ENCODE results near the gene NIM1K. TPM values are rescaled to one million over a fixed set of nuclear protein-coding genes. Genes with fewer than 3 reads are reported as not detected.
A peak's percentile ranks its signal among the peaks of the same experiment; 100 is the strongest.
"Not testable (repeated sequence)": the region's sequence is repeated elsewhere in the genome, so short reads cannot be mapped to it uniquely, and the experiment has no call there.

The NIM1K gene
- total RNA-seq, 1 donor from 2014 or later = 4.8 TPM

DNA sequence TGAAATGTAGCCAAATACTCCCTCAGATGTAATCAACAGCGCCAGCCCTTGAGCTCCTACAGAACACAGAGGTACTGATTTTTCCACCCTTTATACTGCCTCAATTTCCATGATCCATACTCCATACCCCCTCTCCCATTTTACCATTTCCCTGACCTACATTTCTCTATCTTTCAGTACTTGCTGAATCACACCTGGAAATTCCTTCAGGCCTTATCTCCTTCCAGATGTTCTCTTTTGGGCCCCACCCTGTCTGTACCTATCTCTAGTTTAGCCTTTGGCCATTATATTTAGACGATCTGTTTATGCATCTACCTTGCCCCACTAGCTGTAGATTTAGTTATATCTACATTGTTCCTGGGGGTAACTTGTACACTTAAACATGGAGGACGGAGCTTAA lies 5.5 kb downstream of the NIM1K start:
- TF ChIP-seq, protein P1, sequence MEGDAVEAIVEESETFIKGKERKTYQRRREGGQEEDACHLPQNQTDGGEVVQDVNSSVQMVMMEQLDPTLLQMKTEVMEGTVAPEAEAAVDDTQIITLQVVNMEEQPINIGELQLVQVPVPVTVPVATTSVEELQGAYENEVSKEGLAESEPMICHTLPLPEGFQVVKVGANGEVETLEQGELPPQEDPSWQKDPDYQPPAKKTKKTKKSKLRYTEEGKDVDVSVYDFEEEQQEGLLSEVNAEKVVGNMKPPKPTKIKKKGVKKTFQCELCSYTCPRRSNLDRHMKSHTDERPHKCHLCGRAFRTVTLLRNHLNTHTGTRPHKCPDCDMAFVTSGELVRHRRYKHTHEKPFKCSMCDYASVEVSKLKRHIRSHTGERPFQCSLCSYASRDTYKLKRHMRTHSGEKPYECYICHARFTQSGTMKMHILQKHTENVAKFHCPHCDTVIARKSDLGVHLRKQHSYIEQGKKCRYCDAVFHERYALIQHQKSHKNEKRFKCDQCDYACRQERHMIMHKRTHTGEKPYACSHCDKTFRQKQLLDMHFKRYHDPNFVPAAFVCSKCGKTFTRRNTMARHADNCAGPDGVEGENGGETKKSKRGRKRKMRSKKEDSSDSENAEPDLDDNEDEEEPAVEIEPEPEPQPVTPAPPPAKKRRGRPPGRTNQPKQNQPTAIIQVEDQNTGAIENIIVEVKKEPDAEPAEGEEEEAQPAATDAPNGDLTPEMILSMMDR (IDR thresholded peaks at IDR 0.05) = no peak
- Histone ChIP-seq H3K36me3 (no peaks in the 10 kb centered on the region), H3K4me1 (peaks cover 11% of the 10 kb centered on the region), H3K27me3 (ENCODE audit: low read depth) (peaks cover 4% of the 10 kb centered on the region), H3K4me3 (no peak overlapping the region), H3K27ac (no peak overlapping the region), H3K9me3 (no peaks in the 10 kb centered on the region)
- no peak for ATAC-seq
- intact Hi-C loops (cut with DNase I) = no loop called here
- DNase-seq = no peak

DNA sequence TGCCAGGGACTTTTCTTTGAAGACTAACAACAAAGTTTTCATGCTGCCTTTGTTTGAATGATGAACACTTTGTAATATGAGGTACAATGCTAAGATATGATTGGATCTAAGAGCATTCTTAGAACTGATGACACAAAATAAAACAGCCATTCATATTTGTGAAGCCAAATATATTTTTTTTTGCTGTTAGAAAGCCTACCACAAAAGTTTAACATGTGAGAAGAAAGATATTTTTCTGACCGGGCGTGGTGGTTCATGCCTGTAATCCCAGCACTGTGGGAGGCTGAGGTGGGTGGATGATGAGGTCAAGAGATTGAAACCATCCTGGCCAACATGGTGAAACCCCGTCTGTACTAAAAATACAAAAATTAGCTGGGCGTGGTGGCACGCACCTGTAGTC lies 9.4 kb downstream of the NIM1K start:
- H3K36me3 ChIP-seq; H3K27ac ChIP-seq; ATAC-seq; H3K9me3 ChIP-seq; H3K27me3 ChIP-seq (ENCODE audit: low read depth); DNase-seq; H3K4me3 ChIP-seq; intact Hi-C loops (cut with DNase I); H3K4me1 ChIP-seq: not testable (repeated sequence)

DNA sequence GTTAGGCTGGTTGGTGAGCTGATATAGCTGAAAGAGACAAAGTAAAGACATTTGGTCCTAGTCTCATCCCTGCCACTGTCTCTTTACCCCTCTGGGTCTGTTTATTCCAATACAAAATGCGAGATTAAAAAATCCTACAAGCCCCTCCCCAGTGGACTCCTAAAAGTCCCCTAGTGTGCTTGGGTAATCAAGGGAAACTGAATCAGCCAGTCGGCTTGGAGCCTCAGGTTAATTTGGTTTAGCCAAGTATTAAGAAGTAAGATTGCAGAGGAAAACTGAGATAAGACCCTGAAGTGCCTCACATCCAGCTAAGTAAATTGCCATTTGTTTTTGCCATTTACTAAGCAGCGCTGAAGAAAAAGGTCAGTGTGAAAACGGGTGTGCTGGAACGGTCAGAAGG lies 10.4 kb downstream of the NIM1K start:
- DNase-seq (no peak), ATAC-seq (peak in 1 of 2 donors; percentile 62)
- Histone ChIP-seq H3K4me3 (no peak overlapping the region), H3K27ac (no peak overlapping the region), H3K4me1 (no peaks in the 10 kb centered on the region), H3K27me3 (ENCODE audit: low read depth) (no peaks in the 10 kb centered on the region), H3K9me3 (no peaks in the 10 kb centered on the region), H3K36me3 (no peaks in the 10 kb centered on the region)
- intact Hi-C loops (cut with DNase I) = no loop called here
- TF ChIP-seq, protein P1 (IDR thresholded peaks at IDR 0.05) = no peak

DNA sequence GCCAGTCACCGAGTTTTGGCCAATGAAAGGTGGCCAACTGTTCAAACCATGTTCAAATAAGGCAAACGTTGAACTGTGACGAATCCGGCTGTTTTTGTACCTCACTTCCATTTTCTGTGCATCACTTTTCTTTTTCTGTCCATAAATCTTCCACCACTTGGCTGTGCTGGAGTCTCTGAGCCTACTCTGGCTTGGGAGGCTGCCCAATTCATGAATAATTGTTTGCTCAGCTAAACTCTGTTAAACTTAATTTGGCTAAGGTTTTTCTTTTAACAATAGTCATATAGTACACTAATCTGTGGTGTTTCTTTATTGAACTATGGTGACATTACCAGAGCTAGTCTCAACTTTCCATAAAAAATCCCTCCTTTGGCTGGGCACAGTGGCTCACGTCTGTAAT lies 11.3 kb downstream of the NIM1K start:
- Histone ChIP-seq H3K9me3 (no peaks in the 10 kb centered on the region), H3K27me3 (ENCODE audit: low read depth) (no peaks in the 10 kb centered on the region), H3K27ac (no peak overlapping the region), H3K36me3 (no peaks in the 10 kb centered on the region), H3K4me3 (no peak overlapping the region), H3K4me1 (no peaks in the 10 kb centered on the region)
- intact Hi-C loops (cut with DNase I) = no loop called here
- DNase-seq = no peak
- ATAC-seq = peak in 1 of 2 donors; percentile 36
- TF ChIP-seq, protein P1 (IDR thresholded peaks at IDR 0.05) = no peak

DNA sequence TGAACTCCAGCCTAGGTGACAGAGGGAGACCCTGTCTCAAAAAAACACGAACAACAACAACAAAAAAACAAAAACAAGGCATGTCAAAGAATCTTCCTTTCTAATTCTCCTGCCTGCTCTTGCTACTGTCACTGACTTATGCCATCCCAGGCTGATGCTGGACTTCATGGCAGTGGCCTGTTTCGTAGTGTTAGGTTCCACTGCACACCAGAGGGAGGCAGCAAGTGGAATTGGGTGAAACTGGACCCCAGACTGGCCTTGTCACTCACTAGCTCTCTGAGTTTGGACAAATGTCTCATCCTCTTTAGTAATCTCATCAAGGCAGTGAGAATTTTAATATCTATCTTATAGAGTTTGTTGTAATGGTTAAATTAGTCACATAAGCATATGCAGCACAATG lies 12.9 kb downstream of the NIM1K start:
- intact Hi-C loops (cut with DNase I) = no loop called here
- ATAC-seq = no peak
- Histone ChIP-seq H3K9me3 (no peaks in the 10 kb centered on the region), H3K36me3 (no peaks in the 10 kb centered on the region), H3K27me3 (ENCODE audit: low read depth) (no peaks in the 10 kb centered on the region), H3K27ac (no peak overlapping the region), H3K4me3 (no peak overlapping the region), H3K4me1 (no peaks in the 10 kb centered on the region)
- DNase-seq = no peak
- TF ChIP-seq, protein P1 (IDR thresholded peaks at IDR 0.05) = no peak

DNA sequence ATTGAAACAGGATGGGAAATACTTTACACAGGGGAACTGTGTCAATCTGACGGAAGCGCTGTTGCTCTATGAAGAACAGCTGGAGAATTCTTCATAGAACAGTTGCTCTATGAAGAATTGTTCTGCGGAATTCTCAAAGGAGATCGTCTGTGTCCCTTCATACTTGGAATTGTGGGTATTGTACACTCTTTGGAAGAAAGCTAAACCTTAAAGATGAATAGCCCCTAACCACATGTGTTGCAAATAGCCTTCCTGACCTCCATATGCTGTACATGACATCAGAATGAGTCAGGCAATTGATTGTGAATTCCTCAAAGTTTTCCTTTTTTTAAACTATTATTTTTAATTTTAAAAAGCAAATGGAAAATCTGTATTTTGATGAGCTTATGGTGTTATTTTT lies 15.6 kb downstream of the NIM1K start:
- Histone ChIP-seq H3K36me3 (no peaks in the 10 kb centered on the region), H3K4me1 (no peaks in the 10 kb centered on the region), H3K27me3 (ENCODE audit: low read depth) (no peaks in the 10 kb centered on the region), H3K9me3 (no peaks in the 10 kb centered on the region), H3K27ac (no peak overlapping the region), H3K4me3 (no peak overlapping the region)
- intact Hi-C loops (cut with DNase I) = no loop called here
- ATAC-seq = no peak
- DNase-seq = no peak
- TF ChIP-seq, protein P1 (IDR thresholded peaks at IDR 0.05) = no peak
